Measurements from ENCODE around the gene NAXE. TPM values are rescaled to one million over a fixed set of nuclear protein-coding genes. Genes with fewer than 3 reads are reported as not detected.

NAXE gene
- total and polyA plus RNA-seq, 2 of the 13 experiments (the other 11 are each of a cell fraction or from before 2014, with no cell fraction given) = 39.4 to 59.4 TPM

GRCh38 chr1:156591432-156592157, at the start of gene NAXE (continued):
- TF ChIP-seq TBX2 (CRISPR knock-in tag; IDR thresholded peaks at IDR 0.05; ENCODE audit: borderline replicate concordance) (no peak), ZNF800 (CRISPR knock-in tag; IDR thresholded peaks at IDR 0.05) (peak; percentile 51; the same call in 1 of the 2 replicates), DNMT1 (CRISPR knock-in tag; IDR thresholded peaks at IDR 0.05) (no peak), ZNF367 (CRISPR knock-in tag; IDR thresholded peaks at IDR 0.05; ENCODE audit: borderline replicate concordance) (no peak), RXRA (CRISPR knock-in tag; IDR thresholded peaks at IDR 0.05) (peak; percentile 52), SAP130 (CRISPR knock-in tag; IDR thresholded peaks at IDR 0.05; ENCODE audit: low read depth) (peak; percentile 79), HMGXB4 (CRISPR knock-in tag; IDR thresholded peaks at IDR 0.05; ENCODE audit: borderline replicate concordance in 1 of 2, low read depth in 1 of 2) (peak; percentile 55; a peak in 2 of 4 replicates), RARG (CRISPR knock-in tag; IDR thresholded peaks at IDR 0.05; ENCODE audit: low read depth) (no peak), ZNF564 (CRISPR knock-in tag; IDR thresholded peaks at IDR 0.05) (no peak), RORA (CRISPR knock-in tag; IDR thresholded peaks at IDR 0.05) (no peak), ZNF766 (CRISPR knock-in tag; IDR thresholded peaks at IDR 0.05; ENCODE audit: borderline replicate concordance) (peak; percentile 63; the same call in 1 of the 2 replicates), KAT8 (CRISPR knock-in tag; IDR thresholded peaks at IDR 0.05) (peak; percentile 80), GFI1 (CRISPR knock-in tag; IDR thresholded peaks at IDR 0.05; ENCODE audit: borderline replicate concordance) (no peak; the same call in 1 of the 2 replicates), REPIN1 (CRISPR knock-in tag; IDR thresholded peaks at IDR 0.05; ENCODE audit: borderline replicate concordance, low read depth) (peak; percentile 36; the same call in 1 of the 2 replicates), ZNF562 (CRISPR knock-in tag; IDR thresholded peaks at IDR 0.05; ENCODE audit: borderline replicate concordance) (no peak), TRIM22 (IDR thresholded peaks at IDR 0.05) (no peak), GATA4 (IDR thresholded peaks at IDR 0.05; ENCODE audit: borderline replicate concordance, low read depth) (peak; percentile 58), GMEB1 (CRISPR knock-in tag; IDR thresholded peaks at IDR 0.05; ENCODE audit: borderline replicate concordance) (no peak), THAP7 (CRISPR knock-in tag; IDR thresholded peaks at IDR 0.05) (no peak), CHD4 (IDR thresholded peaks at IDR 0.05; ENCODE audit: borderline replicate concordance, low read length) (no peak), RBM39 (IDR thresholded peaks at IDR 0.05; ENCODE audit: low read depth, low read length, poor library complexity, severe bottlenecking) (no peak), ZNF263 (CRISPR knock-in tag; IDR thresholded peaks at IDR 0.05) (0 out of 2 replicates have a peak, but pooled peaks have one; percentile 12)

Data from HepG2 (cell line).